Measurements from ENCODE around the gene CDH8.
"Not testable (repeated sequence)": the region's sequence is repeated elsewhere in the genome, so short reads cannot be mapped to it uniquely, and the experiment has no call there.

Gene CDH8

DNA sequence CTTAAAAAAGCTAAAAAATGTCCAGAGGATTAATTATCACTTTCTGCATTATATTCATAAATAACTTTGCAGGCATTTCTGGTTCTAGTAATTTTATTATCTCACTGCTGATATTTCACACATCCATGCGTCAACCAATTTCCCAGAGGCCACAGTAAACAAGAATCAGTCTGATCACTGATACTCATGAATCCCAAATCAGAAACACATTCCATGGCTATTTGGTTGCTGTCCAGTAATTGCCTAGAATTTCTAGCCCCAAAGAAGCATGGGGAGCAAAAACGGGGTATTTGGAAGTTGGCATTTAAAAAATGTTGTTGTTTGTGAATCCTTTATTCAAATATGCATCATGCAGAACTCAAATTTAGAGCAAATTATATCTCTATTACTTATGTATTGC lies 244.8 kb downstream of the CDH8 start:
- DNase-seq (ENCODE audit: low spot score): no peak

DNA sequence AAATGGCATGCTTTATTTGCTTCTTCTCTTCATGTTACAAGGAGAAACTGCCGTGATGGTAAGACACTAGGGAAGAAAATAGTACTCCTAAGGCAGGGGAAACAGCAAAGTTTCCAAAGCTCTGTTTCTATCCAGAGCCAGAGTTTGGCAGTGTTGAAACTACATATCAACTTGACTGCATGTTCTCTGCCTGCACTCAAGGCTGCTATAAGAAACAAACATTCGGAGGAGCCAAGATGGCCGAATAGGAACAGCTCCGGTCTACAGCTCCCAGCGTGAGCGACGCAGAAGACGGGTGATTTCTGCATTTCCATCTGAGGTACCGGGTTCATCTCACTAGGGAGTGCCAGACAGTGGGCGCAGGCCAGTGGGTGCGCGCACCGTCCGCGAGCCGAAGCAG lies 254.4 kb downstream of the CDH8 start:
- not testable (repeated sequence) for DNase-seq (ENCODE audit: low spot score)

DNA sequence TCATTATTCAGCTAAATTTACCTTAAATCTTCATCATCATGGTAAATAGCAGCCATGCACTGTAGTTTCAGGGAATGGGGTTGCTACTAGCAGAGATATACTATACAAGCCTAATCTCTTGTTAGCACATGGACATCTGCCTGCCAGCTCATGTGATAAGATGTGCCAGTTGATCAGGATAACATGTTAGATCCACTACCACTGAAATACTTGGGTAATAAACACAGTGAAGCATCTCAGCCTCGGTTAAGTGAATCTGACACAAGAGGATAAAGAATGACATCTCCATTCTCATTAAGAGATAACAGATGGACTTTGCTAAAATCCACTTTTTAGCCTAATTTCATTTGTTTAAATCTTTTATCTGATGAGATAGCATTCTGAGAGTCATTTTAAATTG lies 256.1 kb downstream of the CDH8 start:
- no peak for DNase-seq (ENCODE audit: low spot score)

DNA sequence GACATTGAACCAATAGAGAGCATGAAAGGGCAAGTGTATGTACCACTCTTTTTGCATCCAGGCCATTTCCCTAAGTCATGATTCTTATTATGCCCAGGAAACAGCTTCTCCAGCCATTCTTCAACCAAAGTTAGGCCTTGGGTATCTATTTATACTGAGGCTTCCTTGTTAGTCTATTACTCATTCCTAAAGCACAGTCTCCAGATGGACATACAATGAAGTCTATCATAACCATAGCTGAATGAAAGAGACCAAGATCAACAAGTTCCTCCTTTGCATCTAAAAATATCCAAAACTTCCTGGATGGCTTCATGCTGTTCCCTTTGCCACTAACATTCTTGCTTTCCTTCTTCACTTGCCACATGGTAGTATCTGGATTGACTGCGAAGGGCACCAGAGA lies 265.9 kb downstream of the CDH8 start:
- DNase-seq (ENCODE audit: low spot score): no peak

DNA sequence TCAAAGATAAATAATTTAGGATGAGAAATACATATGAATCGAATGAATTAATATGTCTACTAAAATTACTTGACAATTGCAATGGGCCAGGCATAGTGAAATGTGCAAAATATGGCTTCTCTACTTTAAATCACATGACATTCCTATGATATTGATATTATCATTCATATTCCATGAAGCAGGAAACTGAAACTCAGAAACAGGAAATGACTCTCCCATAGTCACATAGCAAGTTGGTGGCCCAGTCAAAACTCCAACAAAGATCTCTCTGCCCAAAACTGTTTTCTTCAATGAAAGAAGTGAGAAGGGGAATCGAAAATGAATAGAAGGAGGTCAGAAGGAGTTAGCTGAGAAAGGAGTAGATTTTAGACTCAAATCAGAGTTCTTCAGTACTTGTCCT lies 272.2 kb downstream of the CDH8 start:
- no peak for DNase-seq (ENCODE audit: low spot score)

DNA sequence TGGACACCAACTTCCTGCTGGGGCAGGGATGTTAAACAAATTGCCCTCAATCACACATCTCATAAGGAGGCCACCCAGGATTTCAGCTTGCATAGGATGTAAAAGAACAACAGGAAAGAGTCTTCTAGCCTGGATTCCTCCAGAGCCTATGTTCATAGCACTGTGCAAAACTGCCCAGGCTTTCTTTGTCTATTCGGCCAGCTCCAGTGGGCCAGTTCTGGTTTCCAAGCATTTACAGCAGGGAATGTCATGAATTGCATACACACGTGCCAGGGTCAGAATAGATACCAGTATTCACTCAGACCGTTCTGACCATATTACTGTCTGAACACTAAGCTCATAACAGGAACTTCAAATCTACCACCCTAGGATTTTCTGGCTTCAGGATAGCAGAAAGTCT lies 273.2 kb downstream of the CDH8 start:
- DNase-seq (ENCODE audit: low spot score): no peak

DNA sequence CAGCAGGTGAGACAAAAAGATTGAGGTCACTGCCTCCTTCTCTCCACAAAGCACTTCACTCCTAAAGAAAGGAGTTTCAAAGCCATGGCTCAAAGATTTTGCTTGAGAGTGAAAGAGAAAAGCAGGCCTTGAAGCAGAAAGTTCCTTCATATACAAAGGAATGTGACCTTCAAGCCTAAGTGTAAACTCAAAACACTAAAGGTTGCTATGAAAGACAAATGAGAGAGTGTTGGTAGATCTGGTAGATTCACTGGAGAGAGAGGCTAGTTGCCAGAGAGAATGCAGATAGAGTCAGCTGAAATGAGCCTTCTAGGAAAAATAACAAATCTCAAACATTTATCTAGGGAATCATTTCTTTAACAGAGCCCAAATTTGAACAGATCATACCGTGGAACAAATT lies 305.2 kb downstream of the CDH8 start:
- DNase-seq (ENCODE audit: low spot score): no peak

DNA sequence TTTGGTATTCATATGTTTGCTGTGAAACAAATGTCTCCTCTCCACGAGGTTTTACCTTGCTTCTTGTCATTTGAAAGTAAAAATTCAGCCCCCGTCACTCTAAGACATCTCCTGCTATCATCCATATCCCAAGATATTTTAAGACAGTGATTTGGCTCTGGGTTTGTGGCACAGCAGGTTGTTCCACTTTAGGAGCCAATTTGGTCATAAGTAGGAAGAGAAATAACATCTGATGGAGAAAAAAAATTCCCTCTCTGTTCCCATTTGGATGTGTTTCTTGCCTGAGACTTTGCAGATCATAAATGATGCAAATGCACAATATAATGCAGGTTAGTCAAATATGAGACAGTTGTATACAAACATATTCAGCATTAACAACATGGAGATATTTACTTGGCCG lies 309.5 kb downstream of the CDH8 start:
- no peak for DNase-seq (ENCODE audit: low spot score)

DNA sequence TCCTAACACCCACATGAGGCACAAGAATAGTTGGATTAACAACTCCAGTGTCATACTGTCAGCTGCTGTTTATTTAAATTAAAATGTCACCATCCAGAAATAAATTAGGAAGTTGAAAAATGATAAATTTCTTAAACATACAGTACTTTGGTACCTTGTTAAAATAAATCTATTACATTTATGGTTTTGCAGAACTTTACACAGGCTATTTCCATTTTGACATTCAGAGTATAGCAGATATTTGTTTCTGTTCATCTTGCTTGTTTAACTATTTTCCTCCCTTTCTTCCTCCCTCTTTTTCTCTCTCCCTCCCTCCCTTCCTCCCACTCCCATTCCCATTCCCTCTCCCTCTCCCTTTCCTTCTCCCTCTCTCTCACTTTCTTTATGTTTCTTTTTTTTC lies 310.1 kb downstream of the CDH8 start:
- DNase-seq (ENCODE audit: low spot score): no peak

DNA sequence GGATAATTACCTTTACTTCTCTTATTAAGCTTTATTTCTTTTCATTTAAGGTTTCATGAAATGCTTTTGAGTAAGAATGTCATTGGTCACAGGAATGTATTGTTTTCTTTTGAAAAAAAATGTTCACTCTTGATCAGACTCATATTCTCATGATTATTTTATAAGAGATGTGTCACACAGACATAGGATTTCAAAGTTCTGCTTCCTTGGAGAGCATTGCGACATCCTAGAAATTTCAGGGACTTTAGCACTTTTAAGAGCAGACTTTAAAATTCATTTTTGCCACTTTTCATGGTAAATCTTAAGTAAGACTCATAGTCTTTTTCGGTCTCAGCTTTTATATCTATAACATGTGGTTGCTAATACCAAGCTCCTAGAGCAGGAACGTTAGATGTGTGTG lies 314.7 kb downstream of the CDH8 start:
- no peak for DNase-seq (ENCODE audit: low spot score)

DNA sequence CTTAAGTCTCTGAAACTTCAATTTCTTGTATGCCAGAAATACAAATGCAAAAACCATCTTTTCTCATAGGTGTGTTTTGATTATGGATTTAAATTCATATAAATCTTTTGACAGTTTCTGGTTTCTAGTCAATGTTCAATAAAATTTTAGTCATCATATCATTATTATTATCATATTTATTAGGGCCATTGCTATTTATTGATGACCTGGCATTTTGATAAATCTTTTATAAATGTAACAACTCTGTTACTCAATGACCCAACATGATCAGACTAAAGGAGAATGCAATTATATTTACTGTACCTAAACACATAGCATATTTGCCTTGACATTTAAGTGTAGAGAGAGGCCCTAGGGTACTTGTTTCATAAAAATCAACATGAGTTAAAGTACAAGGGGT lies 320.8 kb downstream of the CDH8 start:
- DNase-seq (ENCODE audit: low spot score): no peak

DNA sequence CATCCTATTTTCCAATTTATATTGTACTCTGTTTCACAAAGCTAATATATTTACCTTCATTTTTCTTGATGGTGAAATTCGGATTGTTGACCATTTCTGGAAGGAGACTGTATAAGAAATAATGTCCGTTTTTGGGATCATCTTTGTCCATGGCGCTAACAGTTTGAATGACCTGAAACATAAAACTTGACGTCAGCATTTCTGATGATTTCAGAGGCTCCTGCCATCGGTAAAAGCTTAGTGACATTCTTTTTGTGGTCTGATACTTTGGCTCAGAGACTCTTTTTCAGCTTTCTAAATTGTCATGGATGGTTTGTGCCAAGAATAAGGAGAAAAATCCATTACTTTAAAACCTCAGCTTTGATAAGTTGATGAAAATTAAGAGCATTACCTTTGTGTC lies 322.5 kb downstream of the CDH8 start:
- DNase-seq (ENCODE audit: low spot score): no peak

DNA sequence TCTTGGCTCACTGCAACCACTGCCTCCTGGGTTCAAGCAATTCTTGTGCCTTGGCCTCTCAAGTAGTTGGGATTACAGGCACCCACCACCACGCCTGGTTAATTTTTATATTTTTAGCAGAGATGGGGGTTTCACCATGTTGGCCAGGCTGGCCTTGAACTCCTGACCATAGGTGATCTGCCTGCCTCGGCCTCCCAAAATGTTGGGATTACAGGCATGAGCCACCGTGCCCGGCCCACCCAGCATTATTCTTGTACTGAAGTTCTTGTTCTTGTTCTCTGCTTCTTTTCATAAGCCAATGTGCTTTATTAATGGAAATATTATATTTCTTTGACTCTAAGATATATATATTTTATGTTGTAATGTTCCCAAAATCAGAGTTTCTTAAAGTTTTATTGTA lies 336.6 kb downstream of the CDH8 start:
- DNase-seq (ENCODE audit: low spot score): not testable (repeated sequence)

DNA sequence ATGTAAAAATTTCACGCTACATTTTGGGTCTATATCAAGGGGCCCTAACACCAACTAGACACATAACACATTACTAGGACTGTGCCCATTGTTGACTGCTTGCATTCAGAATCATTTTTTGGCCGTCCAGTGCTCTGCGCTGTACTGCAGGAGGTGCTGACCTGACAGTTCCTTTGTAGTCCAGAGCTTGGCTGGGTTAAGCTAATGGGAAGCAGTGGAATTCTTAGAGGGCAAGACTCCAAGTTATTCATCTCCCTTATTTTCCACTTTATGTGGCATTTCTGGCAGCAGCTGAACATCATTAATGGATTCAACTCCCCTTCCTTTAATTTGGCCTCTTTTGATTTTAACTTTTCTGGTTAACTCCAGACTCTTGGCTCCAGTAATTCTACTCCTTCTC lies 351.7 kb downstream of the CDH8 start:
- no peak for DNase-seq (ENCODE audit: low spot score)

DNA sequence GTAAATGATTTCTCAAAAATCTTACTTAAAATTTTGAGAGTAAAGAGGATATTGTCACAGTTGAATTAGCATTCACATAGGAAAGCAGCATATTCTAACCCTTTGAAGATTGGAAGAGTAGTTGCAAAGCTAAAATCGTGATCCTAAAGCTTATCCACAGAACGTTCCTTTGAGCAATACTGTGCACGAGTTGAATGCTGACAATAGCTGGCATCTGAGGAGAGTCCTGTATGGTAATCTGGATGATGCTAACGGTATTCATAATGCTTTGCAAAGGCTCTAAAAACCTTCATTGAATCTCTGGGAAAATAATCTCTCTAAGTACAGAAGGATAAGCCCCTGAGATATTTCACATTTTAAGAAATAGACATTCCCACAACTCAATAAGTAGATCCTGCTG lies 354.6 kb downstream of the CDH8 start:
- no peak for DNase-seq (ENCODE audit: low spot score)

DNA sequence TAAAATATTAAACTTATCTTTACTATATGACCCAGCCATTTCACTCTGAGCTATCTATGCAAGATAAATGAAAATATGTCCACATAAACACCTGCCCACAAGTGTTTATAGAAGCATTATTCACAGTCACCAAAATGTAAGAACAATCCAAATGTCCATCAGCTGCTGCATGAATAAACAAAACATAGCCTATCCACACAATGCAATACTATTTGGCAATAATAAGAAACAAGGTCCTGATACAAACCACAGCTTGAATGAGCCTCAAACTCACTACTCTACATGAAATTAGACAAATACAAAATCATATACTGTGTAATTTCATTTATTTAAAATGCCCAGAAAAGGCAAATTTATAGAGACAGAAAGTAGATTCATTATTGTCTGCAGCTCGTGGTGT lies 355.1 kb downstream of the CDH8 start:
- DNase-seq (ENCODE audit: low spot score): no peak

DNA sequence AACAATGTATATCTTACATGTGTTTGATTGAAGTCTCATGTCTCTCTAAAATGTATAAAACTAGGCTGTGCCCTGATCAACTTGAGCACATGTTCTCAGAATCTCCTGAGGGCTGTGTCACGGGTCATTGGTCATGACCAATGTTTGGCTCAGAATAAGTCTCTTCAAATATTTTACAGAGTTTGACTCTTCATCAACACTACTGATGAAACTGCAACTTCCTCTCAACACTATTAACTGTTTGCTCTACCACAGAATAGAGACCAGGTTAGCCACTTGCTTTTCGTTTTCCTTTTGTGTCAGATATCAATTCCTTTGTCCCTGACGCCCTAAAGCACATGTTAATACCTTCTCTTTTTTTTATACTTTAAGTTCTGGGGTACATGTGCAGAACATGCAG lies 358.1 kb downstream of the CDH8 start:
- DNase-seq (ENCODE audit: low spot score): no peak

DNA sequence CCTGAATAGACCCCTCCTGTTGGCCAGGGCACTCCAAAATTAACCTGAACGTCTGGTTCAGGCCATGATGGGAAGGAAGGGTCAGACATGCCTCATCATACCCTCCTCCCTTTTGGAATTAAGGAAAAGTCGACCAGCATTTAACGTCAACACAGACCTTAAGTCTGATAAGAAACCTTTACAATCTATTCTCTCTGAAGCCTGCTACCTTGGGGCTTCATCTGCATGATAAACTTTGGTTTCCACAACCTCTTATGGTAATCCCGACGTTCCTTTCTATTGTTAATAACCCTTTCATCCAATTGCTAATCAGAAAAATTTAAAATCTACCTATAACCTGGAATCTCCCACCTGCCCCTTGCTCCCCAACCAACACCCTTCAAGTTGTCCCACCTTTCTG lies 358.5 kb downstream of the CDH8 start:
- no peak for DNase-seq (ENCODE audit: low spot score)

DNA sequence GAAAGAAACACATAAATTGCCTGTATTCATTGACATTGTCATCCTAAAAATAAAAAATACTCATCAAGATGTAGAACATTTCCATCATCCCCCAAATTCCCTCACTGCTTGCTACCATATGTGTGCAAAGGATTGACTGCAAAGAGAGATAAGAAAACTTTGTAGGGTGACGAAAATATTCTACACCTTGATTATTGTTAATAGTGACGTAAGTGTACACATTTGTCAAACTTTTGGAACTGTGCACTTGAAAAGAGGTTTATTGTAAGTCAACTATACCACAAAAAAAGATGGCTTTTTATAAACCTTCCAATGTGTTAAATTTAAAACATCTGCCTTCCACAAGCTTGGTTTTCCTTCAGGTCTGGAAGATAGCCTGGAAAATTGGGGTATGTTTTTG lies 359.5 kb downstream of the CDH8 start:
- no peak for DNase-seq (ENCODE audit: low spot score)

DNA sequence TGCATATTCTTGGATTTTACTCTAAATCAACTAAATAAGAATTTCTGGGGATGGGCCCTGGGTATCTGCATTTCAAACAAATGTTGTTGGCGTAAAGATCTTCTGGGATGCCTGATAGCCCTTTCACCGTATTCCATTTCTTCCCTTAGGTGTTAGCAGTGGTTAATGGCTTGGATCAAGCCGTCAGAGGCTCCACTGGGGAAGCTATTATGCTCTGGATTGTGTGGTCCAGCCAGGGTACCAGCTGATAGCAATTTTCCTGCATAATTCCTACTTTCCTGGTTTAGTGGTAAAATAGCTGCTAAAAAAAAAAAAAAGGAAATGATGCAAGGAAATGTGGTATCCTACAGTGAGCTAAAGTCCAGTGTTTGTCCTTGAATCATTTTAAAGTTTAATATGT lies 365.1 kb downstream of the CDH8 start:
- no peak for DNase-seq (ENCODE audit: low spot score)

DNA sequence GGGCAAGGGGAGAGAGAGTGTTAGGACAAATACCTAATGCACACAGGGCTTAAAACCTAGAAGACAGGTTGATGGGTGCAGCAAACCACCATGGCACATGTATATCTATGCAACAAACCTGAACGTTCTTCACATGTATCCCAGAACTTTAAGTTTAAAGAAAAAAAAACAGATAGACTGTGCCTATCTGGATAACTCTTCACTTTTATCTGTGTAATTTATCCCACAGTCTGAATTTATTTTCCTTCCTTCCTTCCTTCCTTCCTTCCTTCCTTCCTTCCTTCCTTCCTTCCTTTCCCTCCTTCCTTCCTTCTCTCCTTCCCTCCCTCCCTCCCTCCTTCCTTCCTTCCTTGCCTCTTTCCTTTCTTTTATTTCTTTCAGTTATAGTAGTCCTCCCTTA lies 370.7 kb downstream of the CDH8 start:
- no peak for DNase-seq (ENCODE audit: low spot score)

DNA sequence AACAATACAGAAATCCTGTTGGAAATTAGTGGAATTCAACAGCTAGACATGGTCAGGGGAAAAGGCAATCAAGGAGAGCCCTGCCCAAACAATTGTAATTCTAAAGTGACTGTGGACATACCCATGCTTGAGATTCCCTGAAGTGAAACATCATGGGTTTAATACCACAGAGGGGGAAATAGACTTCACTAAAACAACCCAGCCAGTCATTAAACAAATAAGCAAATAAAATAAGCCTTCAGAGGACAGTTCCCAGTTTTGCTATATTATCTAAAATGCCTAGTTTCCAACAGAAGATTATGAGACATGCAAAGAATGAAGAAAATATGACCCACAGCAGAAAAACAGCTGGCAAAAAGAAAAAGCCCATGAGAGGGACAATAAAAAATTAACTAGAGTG lies 376.3 kb downstream of the CDH8 start:
- no peak for DNase-seq (ENCODE audit: low spot score)

DNA sequence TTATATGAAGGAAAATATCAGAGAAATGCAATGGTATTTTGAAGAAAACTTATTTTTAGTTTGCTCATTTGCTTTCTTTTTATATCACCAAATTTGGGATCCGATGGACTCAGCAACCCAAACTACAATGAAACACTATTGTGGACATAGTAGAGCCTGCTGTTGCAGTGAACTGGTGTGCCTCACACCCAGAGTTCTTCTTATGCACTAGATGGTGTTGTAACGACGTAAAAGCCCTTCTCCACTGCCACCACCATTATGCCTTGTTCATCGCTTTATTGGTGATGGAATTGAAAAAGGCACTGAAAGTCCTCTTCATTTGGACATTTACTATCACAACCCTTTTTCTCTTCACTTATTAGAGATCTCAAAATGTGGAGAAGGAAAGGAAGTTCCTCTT lies 381.3 kb downstream of the CDH8 start:
- DNase-seq (ENCODE audit: low spot score): no peak

DNA sequence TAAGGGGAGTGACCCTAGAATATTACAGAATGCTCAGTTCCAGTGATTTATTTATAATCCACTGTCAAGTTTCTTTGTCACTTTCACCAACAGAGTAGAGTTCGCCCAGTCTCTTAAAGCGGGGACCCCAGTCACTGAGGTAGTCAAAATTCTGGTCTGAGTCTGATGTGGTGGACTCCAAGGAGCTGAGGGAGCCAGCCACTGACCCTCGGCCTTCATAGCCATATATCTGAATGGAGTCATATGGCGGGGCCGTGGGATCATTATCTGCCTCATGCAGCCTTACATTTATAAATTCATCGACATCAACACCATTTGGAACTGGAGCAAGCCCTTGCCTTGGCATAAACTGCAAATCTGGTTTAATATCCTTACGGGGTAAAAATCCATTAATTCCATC lies 382.7 kb downstream of the CDH8 start:
- no peak for DNase-seq (ENCODE audit: low spot score)

DNA sequence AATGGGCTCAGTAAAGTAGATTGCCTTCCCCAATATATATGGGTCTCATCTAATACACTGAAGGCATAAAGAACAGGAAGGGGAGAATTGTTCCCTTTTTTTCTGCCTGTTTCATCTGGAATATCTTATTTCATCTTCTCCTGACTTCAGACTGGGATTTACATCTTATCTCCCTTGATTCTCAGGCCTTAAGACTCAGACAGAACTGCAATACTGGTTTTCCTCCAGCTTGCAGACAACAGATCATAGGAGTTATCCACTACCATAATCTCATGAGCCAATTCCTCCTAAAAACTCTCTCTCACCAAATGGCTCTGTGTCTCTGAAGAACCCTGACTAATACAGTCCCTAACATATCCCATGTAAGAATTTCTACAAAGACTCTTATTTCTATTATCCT lies 390.7 kb downstream of the CDH8 start:
- no peak for DNase-seq (ENCODE audit: low spot score)

DNA sequence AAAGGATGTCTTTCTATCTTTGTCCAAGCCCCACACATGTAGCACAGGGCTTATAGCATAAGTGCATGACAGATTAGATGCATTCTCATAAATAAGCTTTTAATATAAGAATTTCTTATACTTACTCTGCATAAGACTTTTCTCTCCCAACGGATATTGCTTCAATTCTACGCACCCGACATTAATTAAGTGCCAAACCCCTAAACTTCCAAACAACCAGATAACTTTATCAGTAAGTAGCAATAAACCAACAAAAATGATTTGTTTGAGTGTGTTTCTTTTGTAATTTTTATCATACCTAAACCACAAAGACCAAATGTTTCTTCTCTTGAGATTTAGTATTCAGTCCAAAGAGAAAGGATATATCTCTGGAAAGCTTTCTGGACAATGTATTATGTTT lies 391.5 kb downstream of the CDH8 start:
- DNase-seq (ENCODE audit: low spot score): no peak

Measured in CD4-positive, alpha-beta T cell treated with Interleukin-6 at 100 ng/mL for 8 hours (primary cell).